Activated gamma-delta T cell treated with Interleukin-2 at 50 U/mL for 16 hours (primary cell): ENCODE data around the gene HOXB7.

Experiments
- DNase-seq: peaks from one replicate; pipeline ENCODE4 v3.0.0-alpha.2; 2020

Gene HOXB7

DNA sequence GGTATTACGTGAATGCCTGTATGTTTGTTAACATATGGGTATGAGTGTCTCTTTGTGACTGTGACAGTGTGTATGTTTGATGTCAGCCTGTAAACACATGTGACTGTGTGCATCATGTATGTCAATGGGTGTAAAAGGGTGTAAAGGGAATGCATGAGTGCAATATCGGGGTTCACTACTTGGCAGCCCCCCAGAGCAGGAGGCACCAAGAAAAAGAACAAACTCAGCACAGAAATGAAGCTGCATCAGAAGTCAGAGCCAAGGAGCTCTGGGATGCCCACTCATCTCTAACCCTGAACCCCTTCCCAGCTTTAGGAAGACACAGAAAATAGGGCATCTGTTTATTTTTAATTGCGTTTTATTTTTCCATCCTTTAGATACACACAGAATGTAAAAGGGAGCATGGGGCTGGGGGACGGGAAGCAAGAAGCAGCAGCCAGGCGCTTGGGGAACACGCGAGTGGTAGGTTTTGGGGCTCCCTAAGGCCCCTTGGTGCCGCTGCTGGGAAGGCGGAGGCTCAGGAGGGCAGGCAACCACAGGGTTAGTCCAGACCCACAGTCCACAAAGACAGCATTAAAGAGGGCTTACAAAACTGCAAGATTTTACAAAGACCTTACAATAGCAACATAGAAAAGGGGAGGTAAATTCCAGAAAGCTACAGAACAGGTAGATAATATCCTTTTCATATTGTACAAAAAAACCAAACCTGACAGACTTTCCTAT, 3.8 kb downstream of the HOXB7 start:
- DNase-seq = no peak

DNA sequence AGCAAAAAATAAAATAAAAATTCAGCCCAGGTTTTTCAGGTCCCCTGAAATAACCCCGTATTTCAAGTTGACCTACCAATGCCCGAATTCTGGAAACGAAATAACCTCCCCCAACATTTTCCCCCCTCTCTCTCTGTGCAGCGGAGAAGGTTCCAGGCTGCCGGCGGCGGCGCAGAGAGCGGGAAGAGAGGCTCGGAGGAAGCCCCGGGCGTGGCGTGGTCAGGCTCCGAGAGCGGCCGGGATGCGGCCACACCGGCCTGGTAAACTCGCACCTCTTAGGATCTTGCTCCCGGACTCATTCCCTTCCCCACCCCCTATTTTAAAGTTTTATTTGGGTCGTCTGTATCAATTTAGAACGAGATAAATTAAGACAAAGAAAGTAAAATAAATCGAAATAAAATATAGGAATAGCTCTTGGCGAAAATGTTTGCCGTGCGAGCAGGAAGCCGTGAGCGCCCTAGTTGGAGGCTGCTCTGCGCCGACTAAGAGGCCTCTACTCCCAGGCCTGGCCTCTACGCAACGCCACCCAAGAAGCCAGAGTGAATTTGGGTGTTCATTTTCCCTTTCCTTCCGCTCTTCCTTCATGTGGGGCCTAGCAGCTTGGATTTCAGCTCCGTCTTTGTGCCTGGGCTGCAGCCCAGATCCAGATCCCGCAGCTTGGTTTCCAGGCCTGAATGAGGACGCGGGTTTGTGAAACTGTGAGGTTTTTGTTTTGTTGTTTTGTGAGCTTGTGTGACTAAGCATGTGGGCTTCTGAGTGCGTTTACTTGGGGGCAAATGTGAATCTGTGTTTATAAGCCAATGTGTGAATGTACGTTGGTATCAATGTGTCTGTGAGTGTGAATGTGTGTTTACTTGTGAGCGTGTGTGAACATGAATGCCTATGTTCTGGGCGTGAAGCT, 4.6 kb downstream of the HOXB7 start:
- no peak for DNase-seq

DNA sequence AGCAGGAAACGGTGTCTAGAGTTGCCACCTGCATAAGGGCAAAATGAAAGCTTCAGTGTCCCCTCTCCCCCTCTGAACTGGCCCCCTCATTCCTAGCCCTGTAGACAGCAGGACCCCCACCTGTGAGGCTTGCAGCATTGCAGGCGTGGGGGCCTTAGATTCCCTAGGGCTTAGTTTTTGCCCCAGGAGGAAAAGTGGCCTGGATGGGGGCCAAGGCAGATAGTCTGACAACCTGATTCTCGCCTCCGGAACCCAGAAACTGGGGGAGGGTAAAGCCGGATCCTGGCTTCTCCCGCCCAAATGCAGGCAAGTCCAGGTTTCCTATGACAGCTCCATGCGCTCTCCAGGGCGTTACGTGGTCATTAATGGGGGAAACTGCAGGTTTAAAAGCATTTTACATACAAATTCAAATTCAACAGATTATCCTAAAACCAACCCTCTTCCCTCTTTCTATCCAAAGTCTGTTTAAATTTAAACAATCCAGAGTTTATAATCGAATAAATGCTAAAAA, 5.4 kb downstream of the HOXB7 start:
- DNase-seq = no peak

DNA sequence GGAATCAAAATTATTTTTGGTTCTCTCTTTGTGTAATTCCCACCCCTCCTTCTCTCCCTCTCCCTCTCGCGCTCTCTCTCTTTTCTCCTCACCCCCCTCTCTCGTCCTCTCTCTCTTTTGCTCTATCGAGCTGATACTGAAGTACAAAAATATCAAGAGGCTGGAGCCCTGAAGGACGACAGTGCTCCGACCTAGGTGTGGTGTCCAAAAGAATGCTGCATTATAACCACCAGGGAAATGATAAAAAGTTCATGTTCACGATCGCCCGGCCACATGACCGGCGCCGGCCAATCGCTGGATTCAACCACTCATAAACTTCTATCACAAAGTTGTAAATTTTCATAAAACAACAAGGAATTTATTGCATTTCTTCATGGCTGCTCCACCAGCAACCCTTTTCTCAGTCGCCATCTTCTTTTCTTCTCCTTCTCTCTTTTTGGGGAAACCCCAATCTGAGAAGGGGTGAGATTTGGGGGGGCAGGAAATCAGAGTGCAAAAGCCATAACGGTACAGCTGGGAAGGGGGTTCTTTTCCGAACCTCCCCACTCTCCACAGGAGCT, 6.0 kb downstream of the HOXB7 start, which contains the start of gene HOXB6:
Gene HOXB6 (minus strand): TSS at position 217 of the 560 bp plus-strand sequence. CDS start 6,836 bp downstream, outside the sequence.
- no peak for DNase-seq

DNA sequence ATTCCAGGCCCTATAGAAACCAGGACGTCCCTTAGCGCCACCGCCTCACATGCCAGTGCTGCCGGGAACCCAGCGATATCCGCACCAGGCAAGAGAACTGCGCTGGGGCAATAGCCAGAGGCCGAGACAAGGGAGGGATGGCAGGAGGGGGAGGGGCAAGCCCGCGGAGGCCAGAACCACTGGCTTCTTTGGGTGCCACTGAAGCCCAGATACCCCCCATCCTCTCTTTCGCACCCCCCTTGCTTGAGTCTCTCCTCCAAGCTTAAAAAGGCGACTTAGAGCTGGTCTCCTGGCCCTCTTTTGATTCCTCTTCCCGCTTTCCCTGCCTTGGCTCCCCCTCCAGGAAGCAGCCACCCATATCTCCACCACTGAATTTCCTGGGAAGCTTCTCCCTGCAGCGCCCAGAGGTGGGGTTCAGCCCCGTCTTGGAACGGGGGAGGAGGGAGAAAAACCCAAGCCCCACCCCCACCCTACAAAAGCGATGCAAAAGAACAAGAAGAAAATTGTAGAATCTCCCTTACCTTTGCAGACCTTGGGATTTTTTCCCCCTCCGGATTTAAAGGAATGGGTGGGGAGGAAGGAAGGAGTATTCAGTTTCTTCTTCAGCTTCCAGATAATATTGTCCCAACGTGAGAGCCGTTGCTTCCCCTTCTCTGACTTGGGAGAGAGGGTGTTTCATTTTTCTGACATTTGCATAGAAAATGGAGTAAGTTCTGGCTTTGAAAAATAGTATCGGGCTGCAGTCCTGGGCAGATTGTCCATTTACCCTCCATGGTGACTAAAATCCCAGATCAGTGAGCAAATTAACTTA, 6.7 kb downstream of the HOXB7 start:
- no peak for DNase-seq

DNA sequence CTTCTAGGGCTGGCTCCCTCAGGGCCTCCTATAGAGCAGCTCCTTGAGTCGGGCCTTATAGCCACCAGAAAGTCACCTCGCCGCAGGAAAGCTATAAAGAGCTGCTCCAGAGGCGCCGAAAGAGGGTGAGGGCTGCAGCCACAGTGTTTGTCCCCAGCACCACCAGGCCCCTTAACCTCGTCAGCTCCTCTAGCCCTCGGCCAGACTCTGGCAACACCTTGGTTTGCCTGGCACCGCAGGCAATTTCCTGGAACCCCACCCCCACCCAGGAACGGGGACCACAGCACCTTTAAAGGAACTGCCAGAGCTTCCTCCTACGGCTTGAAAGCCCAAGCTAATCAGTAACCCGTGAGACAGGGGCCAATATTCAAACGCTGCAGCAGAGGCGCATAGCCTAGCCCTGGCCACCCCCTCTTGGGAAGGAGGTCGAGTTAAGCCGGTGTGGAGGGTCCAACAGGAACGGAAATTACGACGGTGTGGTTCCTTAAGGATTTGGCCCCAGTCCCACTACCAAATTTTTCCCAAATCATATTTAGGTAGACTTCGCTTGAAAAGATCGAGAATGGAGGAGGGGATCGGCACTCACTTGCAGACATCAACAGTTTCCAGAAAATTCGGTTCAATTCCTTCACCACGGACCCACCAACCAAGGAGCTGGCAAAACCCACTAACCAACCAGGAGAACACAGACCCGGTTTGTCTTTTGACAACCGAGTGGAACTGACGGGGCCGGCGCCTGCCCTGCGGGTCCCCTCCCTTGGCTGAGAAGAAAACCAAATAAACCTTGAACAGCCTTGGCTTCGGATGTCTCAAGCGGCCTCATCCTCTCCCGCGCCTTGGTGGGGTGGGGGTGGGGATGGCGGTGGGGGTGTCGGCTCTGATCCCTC, 9.0 kb downstream of the HOXB7 start:
- DNase-seq = no peak

DNA sequence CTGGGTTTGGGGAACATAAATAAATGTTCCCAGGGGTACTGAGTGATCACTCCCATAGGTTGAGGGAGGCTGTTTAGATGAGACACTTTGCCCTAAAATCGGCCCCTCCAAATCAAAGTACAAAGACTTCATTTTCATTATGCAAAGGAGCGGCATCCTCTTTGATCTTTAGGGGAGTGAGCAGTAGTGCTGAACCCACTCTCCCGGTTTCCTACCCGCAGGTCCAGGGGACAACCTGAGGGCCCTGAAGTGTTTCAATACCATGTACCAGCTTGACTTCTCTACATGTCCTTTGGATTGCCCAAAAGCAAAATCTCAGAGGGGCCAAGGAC, 9.6 kb downstream of the HOXB7 start:
- no peak for DNase-seq

DNA sequence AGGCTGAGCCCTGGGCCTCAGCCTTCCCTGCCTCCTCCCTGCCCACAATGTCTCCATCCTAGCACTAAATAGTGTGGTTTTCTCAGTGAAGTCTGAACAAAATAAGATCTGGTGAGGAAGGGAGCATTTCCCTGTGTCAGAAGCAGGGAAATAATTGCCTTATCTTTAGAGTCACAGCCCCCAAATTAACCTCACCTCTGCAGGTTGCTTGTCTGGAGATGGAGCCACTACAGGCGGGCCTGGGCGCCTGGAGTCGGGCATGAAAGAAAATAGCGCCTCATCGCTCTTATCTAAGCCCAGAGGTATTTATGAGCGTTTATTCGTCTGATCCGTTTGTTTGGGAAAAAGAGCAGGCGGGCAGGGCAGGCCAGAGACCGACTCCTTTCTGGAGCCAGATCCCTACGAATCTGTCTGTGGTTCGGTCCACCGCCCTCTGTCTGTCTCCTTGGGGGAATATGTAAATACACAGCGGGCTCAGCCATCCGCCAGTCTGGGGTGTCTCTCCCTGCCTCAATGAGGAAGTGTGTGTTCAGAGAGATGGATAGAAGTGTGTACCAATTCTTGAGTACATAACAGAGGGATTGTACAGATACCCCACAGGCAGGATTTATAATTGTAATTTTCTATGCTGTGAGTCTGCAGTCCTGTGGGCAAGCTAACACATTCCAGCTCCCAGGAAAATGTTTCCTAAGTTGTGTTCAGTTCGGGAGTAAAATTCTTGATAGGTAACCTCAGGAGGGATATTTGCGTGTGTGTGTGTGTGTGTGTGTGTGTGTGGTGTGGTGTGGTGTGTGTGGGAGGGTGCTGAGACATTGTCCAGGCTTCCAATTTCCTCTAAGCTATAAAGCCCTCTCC, 10.3 kb downstream of the HOXB7 start:
- no peak for DNase-seq

DNA sequence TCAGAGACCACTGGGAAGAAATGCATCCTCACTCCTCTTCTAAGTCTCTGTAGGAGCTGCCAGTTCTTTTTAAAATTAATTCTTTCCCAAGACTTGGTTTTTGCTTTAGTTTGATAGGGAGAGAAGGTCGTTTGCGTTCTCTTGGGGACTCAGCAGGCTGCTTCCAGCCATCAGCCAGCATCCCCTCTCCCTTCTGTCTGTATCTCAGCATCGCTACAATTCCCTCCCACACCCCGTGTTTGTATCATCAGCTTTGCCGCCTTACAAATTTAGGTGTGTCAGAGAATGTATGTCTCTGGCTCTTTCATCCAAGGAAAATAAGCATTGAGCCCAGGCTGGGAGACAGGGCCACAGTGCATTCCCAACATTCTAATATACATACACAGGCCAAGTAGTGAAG, 11.5 kb downstream of the HOXB7 start:
- no peak for DNase-seq

DNA sequence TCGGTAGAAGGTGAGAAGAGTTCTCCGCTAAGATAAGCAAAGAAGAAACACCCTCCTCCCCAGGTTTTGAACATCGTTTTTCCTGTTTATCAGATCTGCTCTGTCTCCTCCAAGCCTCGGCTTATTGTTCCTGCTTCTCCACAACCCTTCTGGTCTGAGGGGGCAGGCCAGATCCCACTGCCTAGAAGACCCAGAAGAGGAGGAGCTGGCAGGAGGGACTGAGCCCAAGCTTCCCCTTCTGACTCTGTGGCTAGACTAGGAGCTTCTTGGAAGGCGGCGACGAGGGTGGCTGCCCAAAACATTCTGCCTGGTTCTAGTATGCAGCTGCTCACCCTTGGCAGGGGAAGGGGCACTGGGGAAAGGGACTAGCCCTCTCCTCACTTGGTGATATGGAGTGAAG, 12.1 kb downstream of the HOXB7 start:
- DNase-seq = no peak

DNA sequence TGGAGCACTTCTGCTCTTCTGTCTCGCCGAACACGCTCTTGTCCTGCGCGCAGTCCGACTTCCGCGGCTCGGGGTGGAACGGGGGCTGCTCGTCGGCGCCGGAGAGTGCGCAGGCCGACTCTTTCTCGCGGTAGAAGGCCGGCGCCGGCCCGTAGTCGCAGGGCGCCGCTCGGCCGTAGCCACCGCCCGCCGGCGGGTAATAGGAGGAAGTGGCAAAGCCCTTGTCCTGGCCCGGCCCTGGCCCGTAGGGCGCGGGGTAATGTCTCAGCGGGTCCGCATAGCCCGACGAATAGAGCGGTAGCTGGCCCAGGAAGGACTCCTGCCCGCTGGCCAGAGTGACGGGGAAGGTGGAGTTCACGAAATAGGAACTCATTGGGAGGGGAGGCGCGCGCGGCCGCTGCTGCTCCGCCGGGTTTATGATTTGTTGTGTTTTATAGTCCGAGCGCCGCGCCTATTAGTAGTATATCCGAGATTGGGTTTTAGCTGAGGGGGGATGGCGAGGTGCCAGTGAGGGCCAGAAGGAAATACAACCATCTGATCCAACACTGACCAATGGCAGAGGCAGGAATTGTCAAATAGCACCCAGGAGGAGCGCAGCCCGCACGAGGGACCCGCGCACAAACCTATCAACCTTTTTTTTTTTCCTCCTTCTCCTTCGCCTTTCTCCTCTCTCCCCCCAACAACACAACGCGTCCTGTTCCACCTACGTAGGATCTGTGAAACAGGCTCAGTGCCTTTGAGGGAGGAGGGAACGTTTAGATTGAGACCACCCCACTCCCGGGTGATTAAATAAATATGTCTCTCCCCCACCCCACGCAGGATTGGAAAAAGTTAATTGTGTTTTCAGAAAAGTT, 12.8 kb downstream of the HOXB7 start:
- DNase-seq = no peak

DNA sequence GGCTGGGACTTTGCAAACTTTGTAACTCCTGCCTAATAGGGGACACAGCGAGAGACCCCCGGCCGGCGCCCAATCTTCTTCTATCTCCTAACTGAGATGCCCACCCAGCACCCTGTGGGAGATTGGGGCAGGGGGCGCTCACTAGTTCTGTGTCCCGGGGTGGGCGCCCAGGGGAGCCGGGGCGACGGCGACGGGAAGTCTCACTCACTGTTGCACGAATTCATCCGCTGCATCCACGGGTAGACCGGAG, 13.4 kb downstream of the HOXB7 start:
- no peak for DNase-seq

DNA sequence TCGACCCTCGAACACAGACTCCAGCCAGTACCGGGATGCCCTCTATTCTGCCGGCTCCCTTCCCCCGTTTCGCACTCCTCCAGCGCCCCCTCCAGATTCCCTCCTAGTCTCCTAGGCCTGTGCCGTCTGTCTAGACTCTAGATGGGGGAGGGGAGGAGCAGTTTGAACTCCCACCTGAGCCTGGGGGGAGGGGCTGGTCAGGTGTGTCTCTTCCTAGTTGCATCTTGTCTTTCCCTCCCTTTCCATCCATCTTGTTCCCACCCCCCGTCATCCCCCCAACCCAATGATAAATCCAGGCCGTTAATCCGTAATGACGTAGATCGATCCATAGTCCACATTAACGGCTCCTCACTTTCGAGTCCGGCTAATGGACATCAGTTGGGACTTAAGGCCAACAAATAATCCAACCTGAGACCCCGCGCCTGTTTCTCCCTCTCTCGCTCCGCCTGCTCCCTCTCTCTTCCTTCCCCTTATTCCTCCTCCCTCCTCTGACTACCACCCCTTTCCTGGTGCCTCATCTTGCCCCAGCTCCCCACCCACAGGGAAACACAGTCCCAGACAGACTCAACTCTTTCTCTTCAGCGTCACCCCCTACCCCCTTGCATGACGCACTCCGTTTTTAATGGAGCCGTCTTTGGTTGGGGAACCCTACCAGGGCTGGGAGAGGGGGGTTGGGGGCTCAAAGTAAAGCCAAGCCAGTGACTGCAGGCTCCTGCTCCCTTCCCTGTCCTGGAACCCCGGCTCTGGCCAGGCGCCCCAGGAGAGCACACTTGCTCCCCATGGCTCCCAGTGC, 13.9 kb downstream of the HOXB7 start:
- no peak for DNase-seq

DNA sequence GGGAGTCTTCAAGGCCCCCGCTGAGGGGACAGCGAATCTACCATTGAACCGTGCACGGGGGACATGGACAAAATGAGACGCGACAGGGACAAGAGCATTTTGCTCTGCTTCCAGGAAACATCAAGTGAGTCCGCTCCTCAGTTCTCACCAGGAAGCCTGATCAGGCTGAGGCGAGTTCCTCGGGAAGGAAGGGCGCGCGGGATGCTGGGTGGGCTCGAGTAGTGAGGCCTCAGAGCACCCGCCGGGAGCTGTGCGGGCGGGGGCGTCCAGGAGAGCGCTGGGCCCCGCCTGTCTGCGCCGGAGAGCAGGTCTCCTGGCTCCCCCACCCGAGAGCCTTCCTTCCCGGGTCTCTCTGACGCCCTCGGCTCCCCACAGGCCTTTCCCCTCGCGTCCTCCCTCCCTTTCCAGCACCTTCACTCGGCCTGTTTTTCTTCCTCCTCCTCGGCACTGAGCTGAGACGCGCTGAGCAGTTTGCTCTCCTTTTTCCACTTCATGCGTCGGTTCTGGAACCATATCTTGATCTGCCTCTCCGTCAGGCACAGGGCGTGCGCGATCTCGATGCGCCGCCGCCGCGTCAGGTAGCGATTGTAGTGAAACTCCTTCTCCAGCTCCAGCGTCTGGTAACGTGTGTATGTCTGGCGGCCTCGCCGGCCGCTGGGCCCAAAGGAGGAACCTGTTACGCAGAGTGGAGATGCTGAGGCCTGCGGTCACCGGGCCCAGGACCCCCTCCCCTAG, 14.7 kb downstream of the HOXB7 start:
- no peak for DNase-seq

DNA sequence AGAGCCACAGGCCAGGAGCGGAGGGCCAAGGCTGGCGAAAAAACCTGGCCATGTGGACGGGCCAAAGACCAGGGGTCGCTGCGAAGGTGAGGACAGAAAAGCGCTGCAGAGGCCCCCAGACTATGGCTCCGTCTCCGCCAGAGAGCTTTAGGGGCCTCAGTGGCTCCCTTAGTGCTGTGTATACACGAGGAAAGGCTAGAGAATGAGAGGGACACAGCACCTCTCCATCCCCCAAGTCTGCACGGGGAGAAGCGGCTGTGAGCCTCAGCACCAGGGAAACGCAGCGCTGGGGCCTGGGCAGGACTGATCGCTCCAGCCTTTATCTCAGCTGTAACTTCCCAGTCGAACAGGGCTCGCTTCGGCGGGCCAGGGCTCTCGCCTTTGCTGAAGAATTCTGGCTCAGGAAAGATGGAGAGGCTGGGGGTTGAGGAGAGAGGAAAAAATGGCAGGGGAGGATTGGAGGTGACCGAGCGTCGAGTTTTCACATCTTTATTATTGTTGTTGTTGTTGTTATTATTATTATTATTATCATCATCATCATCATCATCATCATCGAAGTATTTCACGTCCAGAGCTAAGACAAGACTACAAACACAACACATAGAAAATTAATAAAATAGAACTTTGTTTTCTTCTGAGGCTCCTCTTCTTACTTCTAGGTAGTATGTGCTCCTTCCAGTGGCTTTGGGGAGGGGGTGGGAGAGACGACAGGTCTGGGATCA, 15.4 kb downstream of the HOXB7 start:
- no peak for DNase-seq

DNA sequence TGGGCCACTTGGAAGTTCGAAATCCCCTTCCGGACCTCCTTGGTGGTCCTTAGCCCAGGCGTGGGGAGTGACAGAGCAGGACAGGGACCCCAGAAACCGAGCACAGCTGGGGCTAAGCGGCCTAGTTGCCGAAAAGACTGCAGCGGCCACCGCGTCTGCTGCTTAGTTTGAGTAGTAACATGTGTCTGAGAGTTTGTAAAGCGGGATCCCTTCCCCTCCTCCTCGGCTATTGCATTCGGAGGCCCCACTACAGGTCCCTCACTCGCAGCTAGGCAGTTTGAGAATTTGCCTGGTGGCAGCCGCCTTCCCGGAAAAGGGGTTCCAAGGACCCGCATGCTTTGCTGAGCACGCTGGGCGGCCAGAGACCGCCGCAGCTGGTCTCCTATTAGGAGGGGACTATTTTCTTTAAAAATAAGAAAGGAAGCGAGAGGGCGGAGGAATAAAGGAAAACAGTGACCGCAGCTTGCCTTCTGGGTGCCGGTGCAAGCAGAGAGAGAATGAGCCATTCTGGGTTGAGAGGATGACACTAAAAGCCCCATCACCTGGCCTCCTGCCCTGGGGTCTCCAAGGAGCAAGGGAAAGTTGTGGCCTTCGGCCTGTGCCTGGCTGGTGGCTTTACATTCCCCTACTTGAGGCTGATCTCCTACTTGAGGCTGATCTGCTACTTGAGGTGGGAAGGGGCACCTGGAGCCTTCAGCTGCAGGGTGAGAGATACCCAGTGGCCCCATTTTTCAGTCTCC, 16.1 kb downstream of the HOXB7 start:
- no peak for DNase-seq
